ENCODE data around the gene PAXX. TPM values are rescaled to one million over a fixed set of nuclear protein-coding genes. Genes with fewer than 3 reads are reported as not detected.

Gene PAXX
- total RNA-seq, 2 experiments from 2014 or later: 60.5 to 61.8 TPM

DNA sequence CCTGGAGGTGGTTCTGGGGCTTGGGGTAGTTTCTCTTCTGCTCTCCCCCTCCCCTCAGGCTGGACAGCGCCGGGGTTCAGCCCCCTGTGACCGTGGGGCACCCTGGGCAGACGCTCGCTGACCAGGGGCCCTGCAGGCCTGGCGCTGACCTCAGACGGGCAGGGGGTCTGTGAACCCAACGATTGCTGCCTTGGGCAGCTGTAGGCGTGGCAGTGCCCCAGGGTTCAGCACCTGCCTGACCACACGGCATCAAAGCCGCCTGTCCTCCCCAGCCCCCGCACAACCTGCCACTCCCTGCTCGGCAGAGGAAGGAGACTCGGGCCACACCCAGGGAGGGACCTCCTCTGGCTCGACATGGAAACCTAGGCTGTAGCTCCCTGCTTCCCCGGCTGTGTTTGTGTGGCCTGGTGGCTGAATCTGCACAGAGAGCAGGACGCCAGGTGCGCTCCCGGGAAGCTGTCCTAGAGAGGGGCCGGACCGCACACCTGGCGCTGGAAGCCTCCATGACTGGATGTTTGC is 28.0 kb upstream of the PAXX start:
- DNase-seq (no peak), ATAC-seq (no peak)
- Mint-ChIP-seq H3K4me3 (no peak overlapping the region), H3K4me1 (ENCODE audit: low read depth) (peaks cover 33% of the 10 kb centered on the region), H3K9me3 (no peaks in the 10 kb centered on the region), H3K36me3 (ENCODE audit: low read depth) (no peaks in the 10 kb centered on the region), H3K27ac (no peak overlapping the region), H3K27me3 (no peaks in the 10 kb centered on the region)
- intact Hi-C loops (cut with micrococcal nuclease): no loop called here
- CTCF ChIA-PET: interaction anchor here (2.2 kb wide), 1 partner anchor 12 kb away, joined by 7 read pairs; no protein-coding TSS in a partner anchor
- no peak for TF ChIP-seq CTCF (IDR thresholded peaks at IDR 0.05)
- POLR2A ChIA-PET: interaction anchor here (2.3 kb wide), 1 partner anchor 11 kb away, joined by 10 read pairs; no protein-coding TSS in a partner anchor

GRCh38 chr9:136964833-136965422 is 27.3 kb upstream of the PAXX start:
- Mint-ChIP-seq H3K27me3 (no peaks in the 10 kb centered on the region), H3K36me3 (ENCODE audit: low read depth) (no peaks in the 10 kb centered on the region), H3K4me3 (no peak overlapping the region), H3K9me3 (no peaks in the 10 kb centered on the region), H3K27ac (no peak overlapping the region), H3K4me1 (ENCODE audit: low read depth) (peaks cover 33% of the 10 kb centered on the region)
- ATAC-seq: no peak
- CTCF ChIA-PET: interaction anchor here (0.9 to 2.2 kb wide), 2 partner anchors 11 to 62 kb away, joined by 3 to 7 read pairs; no protein-coding TSS in a partner anchor
- TF ChIP-seq CTCF (IDR thresholded peaks at IDR 0.05): no peak
- intact Hi-C loops (cut with micrococcal nuclease): no loop called here
- DNase-seq: no peak
- POLR2A ChIA-PET: interaction anchor here (0.6 to 2.3 kb wide), 3 partner anchors 10 to 1564 kb away, joined by 3 to 10 read pairs (median 3); partner anchors contain the start of gene PAXX

GRCh38 chr9:136965771-136966484 is 26.3 kb upstream of the PAXX start:
- CTCF ChIA-PET: interaction anchor here (0.9 to 2.2 kb wide), 3 partner anchors 10 to 69 kb away, joined by 3 to 7 read pairs (median 3); no protein-coding TSS in a partner anchor
- Mint-ChIP-seq H3K4me3 (peak overlapping the region; percentile 39), H3K9me3 (no peaks in the 10 kb centered on the region), H3K4me1 (ENCODE audit: low read depth) (peaks cover 23% of the 10 kb centered on the region), H3K36me3 (ENCODE audit: low read depth) (no peaks in the 10 kb centered on the region), H3K27me3 (no peaks in the 10 kb centered on the region), H3K27ac (peak overlapping the region; percentile 53)
- POLR2A ChIA-PET: interaction anchor here (2.3 kb wide), 1 partner anchor 9 kb away, joined by 10 read pairs; no protein-coding TSS in a partner anchor
- DNase-seq: peak; percentile 73
- intact Hi-C loops (cut with micrococcal nuclease): no loop called here
- no peak for TF ChIP-seq CTCF (IDR thresholded peaks at IDR 0.05)
- peak; percentile 81 for ATAC-seq

GRCh38 chr9:136968333-136969127 is 23.7 kb upstream of the PAXX start:
- Mint-ChIP-seq H3K9me3 (no peaks in the 10 kb centered on the region), H3K27me3 (no peaks in the 10 kb centered on the region), H3K36me3 (ENCODE audit: low read depth) (no peaks in the 10 kb centered on the region), H3K27ac (no peak overlapping the region), H3K4me1 (ENCODE audit: low read depth) (peaks cover 17% of the 10 kb centered on the region), H3K4me3 (no peak overlapping the region)
- DNase-seq: no peak
- POLR2A ChIA-PET: interaction anchor here (0.5 kb wide), 1 partner anchor 190 kb away, joined by 3 read pairs; no protein-coding TSS in a partner anchor
- CTCF ChIA-PET: interaction anchor here (0.7 kb wide), 1 partner anchor 60 kb away, joined by 4 read pairs; the partner anchor contains the start of gene ABCA2
- TF ChIP-seq CTCF (IDR thresholded peaks at IDR 0.05): no peak
- intact Hi-C loops (cut with micrococcal nuclease): no loop called here
- ATAC-seq: no peak
